SK-N-DZ (cell line): Measurements from ENCODE around the gene ARID1B.

Source experiments
- DNase-seq: peaks from one replicate; pipeline ENCODE4 v3.0.0-alpha.2; 2015; ENCODE audit warnings: low spot score

ARID1B gene

DNA sequence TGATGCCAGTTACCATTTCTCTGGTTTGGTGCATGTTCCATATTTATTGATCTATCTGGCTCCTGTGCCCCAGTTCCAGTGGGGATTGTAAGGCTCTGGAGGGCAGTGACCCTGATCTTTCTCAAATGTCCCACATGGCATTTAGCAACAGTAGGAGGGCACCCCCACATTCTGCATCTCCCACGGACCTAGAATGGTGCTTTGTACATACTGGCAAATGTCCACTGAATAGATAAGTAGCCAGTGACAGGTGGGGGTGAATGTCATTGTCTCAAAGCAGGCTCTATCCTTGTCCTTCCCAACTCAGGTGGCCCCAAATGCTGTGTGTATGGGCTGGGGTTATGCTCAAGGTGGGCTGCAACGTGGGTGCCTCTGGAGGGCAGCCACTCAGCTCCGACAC, 462.0 kb downstream of the ARID1B start:
- no peak for DNase-seq

DNA sequence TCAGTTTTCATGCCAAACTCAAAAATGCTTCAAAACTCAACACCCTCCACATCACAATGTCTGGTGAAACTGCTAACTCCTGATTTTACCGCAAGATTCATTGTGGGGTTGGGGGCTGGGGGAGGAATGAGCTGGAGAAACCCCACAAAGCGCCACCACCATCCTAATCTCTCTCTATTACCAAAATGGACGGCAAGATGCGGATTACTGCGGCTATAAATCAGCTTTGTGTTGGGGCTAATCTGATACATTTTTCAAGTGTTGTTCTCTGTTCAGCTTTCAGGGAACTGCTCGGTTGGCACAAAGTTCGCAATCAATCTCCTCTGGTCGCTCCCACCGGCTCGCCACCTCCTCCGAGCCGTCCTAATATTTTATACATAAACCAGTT, 462.5 kb downstream of the ARID1B start:
- DNase-seq, result no peak

DNA sequence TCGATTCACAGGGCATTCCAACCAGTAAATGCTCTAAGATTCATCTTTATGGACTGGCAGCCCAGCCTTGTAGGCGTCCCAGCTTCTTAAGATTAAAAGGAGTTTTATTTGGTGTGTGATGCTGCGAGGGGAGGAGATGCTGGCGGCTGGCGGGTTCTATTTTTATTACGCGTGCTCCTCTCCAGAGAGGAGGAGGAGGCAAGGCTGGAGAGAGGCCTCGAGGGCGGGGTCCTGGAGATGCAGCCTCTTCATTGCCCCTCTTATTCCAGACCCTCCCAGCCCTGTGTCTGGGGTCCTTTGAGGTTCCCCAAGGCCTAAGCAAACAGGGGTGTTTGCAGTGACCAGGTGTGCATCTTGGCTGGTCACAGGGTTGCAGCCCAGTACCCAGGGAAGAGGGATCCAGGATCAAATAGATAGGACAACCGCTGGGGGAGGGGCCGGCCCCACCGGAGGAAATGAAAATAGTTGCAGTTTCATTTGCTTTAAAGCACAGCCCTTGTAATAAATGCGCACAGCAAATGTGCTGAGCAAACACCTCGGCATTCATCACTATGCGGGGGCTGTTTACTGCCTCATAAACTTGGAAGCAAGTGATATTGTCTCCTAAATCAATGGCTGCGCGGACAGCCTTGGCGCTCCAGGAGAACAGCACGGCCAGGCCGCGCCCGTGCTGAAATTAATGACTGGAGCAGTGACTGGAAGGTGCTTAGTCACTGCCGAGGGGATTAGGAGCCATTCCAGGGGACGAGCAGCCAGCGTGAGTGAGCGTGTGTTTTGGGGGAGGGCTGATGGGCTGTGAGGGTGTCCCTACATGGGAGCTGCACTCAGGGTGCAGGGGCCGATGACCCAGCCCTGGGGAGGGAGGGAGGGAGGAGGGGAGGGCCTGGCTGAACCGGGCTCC, 463.1 kb downstream of the ARID1B start:
- peak; percentile 53 for DNase-seq

DNA sequence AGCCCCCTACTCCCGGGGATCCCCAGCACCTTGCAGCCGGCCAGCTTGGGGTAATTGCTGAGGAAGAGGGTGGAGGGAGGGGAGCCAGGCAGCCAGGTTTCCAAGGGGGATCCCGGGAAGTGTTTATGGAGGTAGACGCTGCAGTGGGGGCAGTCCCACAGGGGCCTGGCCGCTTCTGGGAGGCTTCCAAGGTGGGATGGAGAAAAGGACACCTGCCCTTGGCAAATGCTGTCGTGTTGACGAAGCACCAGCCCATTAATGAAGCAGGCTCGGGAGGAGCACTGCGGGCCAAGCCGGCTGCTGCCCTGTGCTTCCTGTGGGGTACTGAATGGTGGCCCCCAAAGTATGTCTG, 463.8 kb downstream of the ARID1B start:
- no peak for DNase-seq

DNA sequence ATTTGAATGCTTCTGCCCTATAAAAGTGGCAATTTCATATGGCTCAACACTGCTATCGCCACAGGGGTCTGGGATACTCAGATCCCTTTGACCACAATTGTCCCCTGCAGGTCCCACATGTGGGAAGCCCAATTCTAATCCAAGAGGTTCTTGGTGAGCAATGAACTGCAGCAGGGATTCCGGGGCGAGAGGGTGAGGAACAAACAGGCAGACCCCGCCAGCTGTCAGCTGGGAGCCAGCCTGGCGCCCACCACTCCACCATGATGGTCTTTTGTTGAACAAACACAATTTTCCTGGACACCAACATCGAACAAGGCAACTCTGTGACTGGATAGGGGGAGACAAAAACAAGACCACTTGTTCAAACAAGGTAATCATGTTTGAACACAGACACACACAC, 465.6 kb downstream of the ARID1B start:
- DNase-seq, result no peak

DNA sequence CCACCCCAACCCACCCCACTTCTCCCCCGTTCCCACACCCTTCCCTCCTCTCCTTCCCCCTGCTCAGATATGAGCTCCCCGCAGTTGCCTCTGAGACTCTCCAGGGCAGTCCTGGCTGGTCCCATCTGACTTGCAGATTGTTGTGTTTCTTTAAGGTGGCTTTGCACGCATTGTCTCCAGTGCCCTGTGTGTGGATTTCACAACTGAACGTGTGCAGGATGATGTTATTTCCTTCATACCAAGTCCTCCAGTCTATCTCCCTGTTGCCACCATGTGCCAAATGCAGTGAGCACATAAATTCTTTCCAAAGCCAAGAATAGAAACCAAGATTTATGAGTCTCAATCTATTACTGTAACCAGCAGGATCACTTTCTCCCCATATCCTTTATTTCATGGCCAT, 467.0 kb downstream of the ARID1B start:
- no peak for DNase-seq

DNA sequence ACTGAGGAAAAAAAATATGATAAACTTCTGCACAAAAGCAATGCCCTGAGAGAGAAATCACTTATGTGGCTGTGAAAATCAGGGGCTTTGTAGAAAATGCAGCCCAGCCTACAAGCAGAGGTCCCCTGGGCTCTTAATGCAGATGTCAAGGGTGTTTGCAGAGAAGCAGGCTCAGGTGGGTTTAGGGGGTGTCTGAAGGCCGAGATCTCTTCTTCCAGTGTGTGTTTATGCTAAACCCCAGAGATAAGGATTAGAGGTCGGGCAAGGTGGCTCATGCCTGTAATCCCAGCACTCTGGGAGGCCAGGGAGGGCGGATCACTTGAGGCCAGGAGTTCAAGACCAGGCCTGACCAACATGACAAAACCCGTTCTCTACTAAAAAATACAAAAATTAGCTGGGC, 467.6 kb downstream of the ARID1B start:
- DNase-seq, result no peak

DNA sequence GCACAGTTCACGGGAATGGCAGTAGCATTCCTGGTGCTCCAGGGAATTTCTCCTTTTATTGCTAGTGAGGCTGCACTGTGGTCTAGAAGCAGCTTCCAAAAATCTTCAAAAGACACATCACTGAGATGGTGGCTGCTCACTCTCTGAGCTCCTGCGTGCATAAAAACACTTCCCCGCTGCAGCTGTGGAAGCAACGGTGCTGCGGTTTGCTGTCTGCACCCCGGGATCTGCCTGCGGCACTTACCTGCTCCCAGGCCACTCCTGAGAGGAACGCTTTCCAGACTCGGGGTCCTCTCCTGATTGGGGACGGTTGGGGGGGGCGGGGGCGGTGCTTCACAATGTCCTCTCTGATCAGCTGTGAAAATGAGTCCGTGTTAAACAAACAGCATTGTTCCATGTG, 468.3 kb downstream of the ARID1B start:
- no peak for DNase-seq

DNA sequence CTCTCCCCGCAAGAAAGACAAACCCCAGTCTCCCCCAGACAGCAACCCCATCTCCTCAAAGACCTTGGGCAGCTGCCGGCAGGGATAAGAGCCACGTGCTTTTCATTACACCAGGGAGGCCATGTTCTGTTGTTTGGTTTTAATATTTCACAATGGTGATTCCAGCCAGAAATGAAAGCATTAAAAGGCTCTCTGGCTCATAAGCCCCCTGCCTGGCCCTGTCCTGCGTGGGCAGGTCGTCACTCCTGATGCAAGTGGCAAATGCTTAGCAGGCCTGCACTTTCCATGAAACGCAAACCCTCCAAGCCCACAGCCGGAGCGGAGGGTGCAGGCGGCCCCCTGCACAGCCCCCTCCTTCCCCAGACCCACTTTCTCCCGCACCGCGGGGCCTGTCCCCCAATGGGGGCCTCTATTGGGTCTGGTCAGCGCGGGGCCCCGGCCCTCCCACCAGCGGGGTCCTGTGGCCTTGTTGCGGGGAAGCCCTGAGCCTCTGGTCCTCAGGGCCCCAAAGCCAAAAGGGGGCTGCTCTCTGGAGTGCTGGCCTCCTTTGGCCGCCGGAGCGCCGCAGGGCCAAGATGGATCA, 469.0 kb downstream of the ARID1B start:
- DNase-seq, result no peak

DNA sequence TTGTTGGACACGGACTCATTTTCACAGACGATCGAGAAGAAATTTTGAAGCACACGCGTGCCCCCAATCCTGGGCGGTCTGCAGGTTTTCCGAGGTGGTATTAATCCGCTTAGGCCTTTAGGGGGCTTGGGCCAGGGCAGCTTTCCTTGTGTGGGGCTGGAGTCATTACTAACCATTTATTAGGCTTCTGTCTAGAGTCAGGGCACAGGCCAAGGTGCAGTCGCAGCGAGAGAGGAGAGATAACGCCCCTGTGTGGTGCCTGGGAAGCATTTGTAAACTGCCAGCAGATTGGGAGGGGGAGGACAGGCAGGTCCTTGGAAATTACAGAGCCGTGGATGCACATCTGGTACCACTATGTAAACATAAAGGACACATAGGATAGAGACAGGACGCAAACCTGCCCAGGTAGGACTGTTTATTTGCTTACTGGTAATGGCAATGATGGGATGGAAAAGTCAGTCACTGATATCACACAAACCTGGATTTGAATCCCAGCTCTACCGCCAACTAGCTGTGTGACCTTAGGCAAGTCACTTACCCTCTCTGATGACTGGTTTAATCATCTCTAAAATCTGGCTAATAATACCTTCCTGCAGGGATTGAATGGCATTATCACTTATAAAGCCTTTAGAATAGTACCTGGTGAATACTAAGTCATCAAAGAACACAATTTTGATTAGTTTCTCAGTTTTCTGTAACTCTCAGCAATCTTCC, 469.8 kb downstream of the ARID1B start:
- no peak for DNase-seq

DNA sequence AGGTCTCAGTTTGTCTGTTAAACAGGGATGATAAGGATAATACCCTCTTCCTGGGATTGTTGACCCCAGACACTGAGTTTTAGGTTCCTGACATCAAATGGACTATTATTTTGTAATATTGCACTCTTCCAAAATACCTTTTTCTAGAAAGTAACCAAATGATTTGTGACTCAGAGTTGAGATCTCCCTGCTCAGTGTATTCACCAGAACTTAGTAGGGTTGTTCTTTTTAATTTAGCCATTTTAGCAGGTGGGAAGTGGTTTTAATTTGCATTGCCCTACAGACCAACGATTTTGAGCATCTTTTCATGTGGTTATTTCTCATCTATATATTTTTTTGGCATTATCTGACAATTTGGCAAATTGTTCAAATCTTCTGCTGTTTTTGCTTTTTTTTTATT, 471.1 kb downstream of the ARID1B start:
- DNase-seq, result no peak

DNA sequence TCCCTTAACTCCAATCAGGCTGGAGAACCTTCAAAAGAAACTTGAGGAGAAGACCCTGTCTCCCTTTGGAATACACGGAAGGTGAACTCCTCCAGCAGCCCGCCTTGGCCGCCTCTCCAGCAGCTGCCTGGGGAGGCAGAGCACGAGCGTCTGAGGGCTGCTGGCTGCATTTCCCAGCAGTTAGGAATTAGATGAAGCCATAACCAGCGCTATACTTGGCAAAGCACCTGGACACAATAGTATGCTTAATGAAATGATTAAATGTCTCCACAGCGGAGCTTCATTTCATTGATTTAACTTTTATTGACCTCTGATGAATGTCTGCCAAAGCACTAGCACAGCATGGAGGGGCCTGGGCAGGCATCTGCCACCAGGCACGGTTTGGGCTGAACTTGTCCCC, 472.6 kb downstream of the ARID1B start:
- no peak for DNase-seq

DNA sequence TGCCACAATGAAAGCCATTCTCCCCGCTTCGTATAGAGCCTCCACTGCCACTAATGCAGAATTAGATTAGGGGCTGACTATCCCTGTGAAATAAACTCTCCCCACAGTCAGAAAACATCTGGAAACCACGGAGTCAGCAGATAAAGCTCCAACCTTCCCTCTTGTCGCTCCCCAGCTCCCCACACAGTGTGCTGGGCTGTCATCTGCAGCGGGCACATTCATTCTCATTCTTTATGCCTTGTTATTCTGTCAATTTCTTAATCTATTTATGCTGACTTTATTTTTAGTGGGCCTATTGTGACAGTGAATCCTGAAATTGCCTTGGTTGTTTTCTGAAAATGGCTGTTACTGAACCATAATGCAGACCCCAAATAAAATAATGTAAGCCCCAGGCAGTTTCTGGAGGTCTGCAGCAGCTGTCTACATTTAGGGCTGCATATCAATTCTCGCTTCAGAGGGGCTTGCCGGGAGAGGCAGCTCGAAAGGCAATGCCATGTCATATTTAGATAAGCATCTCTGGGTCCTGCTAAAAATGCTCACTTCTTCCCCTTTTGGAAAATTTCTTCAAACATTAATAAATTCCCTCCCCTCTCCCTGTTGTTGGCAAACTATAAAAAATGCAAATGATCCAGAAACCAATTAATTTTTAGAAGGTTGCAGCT, 474.5 kb downstream of the ARID1B start:
- DNase-seq, result no peak

DNA sequence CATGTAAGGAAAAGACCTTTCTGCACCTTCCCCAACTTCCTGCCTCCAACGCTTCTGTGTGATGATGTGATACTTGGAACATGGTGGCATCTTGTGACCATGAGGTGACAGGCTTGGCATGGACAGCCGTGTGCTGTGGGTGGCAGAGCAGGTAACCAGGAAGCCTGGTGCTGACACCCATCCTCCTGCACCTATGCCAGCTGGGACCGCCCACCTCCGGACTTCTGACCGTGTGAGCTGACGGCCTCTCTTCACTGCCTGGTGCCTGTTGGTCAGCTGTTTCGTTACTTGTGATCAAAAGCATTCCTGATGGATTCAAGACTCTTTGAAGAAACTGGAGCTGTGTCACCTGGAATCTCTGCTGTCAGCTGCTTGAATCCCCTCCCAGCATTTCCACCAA, 475.8 kb downstream of the ARID1B start:
- DNase-seq, result no peak

DNA sequence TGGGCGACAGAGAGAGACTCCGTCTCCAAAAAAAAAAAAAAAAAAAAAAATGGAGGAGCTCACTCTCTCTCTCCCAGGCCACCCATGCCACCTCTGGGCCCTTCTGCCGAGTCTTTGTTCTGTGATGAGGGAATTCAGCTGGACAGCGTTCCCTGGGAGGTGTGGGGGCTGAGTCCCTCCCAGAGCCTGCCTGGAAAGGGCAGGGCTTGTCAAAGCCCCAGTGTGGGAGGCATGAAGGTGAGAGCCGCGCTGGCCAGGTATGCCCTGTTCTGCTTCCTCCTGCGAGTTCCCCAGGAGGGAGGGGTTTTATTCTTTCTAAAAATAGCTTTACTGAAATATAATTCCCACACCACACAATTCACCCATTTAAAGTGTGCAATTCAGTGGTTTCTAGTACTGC, 476.5 kb downstream of the ARID1B start:
- no peak for DNase-seq

DNA sequence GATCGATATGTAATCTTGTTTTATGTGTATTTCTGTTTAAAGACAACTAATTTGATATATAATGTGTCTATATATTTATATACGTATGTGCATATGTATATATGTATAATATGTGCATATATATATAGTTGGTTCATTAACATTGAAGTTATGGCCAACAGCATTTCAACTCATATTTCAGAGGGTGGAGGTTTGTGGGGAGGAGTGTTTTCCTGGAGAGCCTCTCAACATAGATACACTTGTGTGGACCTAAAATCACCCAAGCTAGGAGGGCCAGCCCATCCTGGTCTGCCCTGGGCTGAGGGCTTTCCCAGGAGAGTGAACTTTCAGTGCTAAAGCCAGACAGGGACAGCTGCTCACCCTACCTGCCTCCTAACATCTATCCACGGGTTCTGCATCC, 477.4 kb downstream of the ARID1B start:
- no peak for DNase-seq

DNA sequence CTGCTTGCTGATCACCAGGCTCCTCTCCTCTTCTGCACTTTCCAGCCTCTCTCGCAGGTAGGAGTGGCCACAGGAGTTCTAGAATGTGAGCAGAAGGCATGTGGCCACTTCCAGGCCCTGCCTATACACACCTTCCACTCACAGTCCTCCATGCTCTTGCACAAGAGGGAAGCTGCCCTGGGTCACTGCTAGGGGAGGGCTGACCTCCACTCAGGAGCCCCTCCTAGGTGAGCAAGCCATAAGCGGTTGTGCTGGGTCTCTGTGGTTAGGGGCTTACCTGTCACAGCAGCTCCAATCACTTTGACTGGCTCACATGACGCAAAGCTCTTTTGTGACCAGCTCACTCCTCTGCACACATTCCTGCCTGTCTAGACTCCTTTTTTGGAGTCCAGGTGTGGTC, 477.9 kb downstream of the ARID1B start:
- no peak for DNase-seq

DNA sequence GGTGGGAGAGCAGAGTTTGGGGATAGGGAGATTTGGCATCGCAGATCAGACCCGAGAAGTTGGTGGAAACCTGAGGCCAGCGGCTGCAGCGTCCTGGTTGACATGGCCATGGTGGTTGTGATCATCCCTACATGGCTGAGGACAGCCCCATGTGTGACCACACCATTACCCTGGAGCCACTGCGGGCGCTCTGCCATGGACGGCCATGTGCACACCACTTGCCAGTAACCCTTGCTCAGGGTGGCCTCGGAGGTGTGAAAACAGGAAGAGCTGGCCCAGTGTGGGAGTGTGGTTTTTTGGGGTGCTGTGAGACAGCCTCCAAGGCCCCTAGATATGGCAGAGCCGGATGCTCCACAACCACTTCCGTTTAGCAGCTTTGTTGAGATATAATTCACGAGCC, 481.7 kb downstream of the ARID1B start:
- no peak for DNase-seq

DNA sequence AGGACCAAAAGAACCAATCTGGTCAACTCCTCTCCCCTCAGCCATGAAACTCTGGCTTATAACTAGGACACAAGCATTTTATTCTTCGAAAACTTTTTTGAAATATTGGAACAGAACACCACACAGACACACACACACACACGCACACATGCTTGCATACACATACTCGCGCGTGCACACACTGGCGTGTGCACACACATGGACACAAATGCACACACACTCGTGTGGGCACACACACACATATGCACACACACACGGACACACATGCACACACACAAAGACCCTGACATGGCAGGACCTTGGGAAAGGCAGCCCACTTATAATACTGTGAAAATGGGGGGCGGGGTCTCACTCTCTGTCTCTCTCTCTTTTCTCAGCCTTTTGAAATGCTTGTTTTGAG, 482.3 kb downstream of the ARID1B start:
- DNase-seq, result no peak
